Progenitor cell of endocrine pancreas (in vitro differentiated cells): ENCODE data around the gene NAA40. TPM values are rescaled to one million over a fixed set of nuclear protein-coding genes. Genes with fewer than 3 reads are reported as not detected.

Source experiments
- DNase-seq: peaks from one replicate; pipeline ENCODE4 v3.0.0; 2021; ENCODE audit warnings: low spot score; ENCODE audit not compliant: unreplicated experiment
- H3K27ac Mint-ChIP-seq: 2 replicates; pipeline ENCODE4 v1.8.0; 2021; ENCODE audit warnings: mild to moderate bottlenecking, moderate library complexity, mixed read lengths
- H3K27me3 Mint-ChIP-seq: 2 replicates; pipeline ENCODE4 v1.8.0; 2021; ENCODE audit warnings: mixed read lengths
- H3K36me3 Mint-ChIP-seq: 2 replicates; pipeline ENCODE4 v1.8.0; 2022; ENCODE audit warnings: mixed read lengths; ENCODE audit not compliant: insufficient read depth
- H3K4me1 Mint-ChIP-seq: 2 replicates; pipeline ENCODE4 v1.8.0; 2021; ENCODE audit warnings: low read depth, mixed read lengths
- H3K4me3 Mint-ChIP-seq: 2 replicates; pipeline ENCODE4 v1.8.0; 2021; ENCODE audit warnings: low read depth, mild to moderate bottlenecking, moderate library complexity, mixed read lengths
- H3K9me3 Mint-ChIP-seq: 2 replicates; pipeline ENCODE4 v1.8.0; 2021; ENCODE audit warnings: low read depth, mixed read lengths
- CTCF ChIP-seq: fragments of 200-600 bp; sonication (generic); IDR thresholded peaks from one replicate; pipeline ENCODE4 v1.5.0; 2021; ENCODE audit warnings: antibody characterized with exemption, mild to moderate bottlenecking; ENCODE audit not compliant: unreplicated experiment
- total RNA-seq: library from RNA; stranded (reverse); gene quantifications from 2 replicates; pipeline ENCODE4 v1.2.1, GENCODE V29; 2021

The NAA40 gene
- total RNA-seq, 1 donor from 2014 or later, result 60.6 TPM

DNA sequence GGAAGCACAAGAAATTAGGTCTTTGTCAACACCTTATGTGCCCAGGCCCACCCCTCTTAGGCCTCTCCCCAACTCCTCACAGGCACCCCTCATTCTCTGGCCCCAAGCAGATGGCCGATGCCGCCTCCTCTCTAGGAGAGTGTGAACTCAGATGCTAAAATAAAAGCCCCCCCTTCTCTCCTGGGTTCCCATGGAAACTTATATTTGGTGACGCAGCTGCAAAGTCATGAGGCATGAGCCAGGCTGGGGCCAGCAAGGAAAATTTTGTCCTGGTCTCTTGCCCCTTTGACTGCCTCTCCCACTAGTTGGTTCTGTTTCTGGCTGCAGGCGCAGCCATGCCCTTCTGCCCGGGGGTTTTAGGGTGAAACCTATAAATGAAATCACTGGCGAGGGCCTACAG, 33.6 kb upstream of the NAA40 start:
- TF ChIP-seq CTCF, result no peak

DNA sequence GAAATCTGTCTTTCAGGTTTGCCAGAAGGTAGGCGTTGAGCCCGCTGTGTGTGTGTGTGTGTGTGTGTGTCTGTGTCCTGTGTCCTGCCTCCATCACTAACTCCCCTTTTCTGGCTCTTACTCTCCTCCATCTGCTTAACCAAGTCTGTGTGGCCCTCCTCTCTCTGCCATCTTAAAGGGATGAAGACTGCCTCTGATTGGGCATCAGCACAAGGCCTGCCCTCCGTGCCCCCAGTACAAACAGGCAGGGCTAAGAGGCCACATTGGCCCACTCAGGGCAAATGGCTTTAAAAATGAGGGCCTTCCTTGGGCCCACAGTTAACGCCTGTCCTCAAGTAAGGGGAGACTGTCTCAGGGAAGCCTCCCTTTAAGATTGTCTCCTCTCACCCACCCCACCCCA, 32.7 kb upstream of the NAA40 start:
- Mint-ChIP-seq H3K4me1 (peaks cover 11% of the 10 kb centered on the region), H3K9me3 (no peaks in the 10 kb centered on the region), H3K27ac (no peak overlapping the region), H3K36me3 (peaks cover 8% of the 10 kb centered on the region), H3K27me3 (no peaks in the 10 kb centered on the region), H3K4me3 (no peak overlapping the region)
- no peak for TF ChIP-seq CTCF
- no peak for DNase-seq

More for the DNA sequence above, 33.6 kb upstream of the NAA40 start:
- no peak for DNase-seq
- H3K27me3 Mint-ChIP-seq, result no peaks in the 10 kb centered on the region
- H3K4me1 Mint-ChIP-seq, result peaks cover 9% of the 10 kb centered on the region
- H3K36me3 Mint-ChIP-seq, result peaks cover 13% of the 10 kb centered on the region
- no peaks in the 10 kb centered on the region for H3K9me3 Mint-ChIP-seq
- no peak overlapping the region for H3K4me3 Mint-ChIP-seq
- no peak overlapping the region for H3K27ac Mint-ChIP-seq

DNA sequence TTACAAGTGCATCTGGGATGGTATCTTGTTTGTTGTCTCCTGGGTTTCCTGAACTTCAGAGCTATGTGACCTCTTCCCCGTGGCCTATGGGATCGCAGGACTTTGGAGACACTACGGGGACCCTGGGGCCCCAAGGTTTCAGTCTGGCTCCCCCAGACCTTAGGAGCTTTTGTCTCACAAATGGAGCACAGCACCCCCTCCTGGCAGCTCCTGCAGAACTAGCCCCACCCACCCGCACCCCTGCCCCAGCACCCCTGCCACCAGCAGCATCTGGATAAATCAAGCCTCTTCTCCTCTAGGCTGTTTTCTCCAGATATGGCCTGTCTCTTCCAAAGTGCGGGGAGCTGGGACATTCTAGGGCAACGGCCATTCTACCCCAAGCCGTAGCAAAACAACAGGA, 32.2 kb upstream of the NAA40 start:
- no peaks in the 10 kb centered on the region for H3K27me3 Mint-ChIP-seq
- DNase-seq, result no peak
- H3K27ac Mint-ChIP-seq, result peak overlapping the region; percentile 56
- peaks cover 11% of the 10 kb centered on the region for H3K4me1 Mint-ChIP-seq
- TF ChIP-seq CTCF, result peak; percentile 28
- H3K9me3 Mint-ChIP-seq, result no peaks in the 10 kb centered on the region
- peaks cover 6% of the 10 kb centered on the region for H3K36me3 Mint-ChIP-seq
- H3K4me3 Mint-ChIP-seq, result no peak overlapping the region

- H3K36me3 Mint-ChIP-seq, result peaks cover 4% of the 10 kb centered on the region
- DNase-seq, result no peak
- no peaks in the 10 kb centered on the region for H3K27me3 Mint-ChIP-seq
- TF ChIP-seq CTCF, result no peak
- H3K4me1 Mint-ChIP-seq, result peaks cover 11% of the 10 kb centered on the region
- H3K9me3 Mint-ChIP-seq, result no peaks in the 10 kb centered on the region
- no peak overlapping the region for H3K4me3 Mint-ChIP-seq
- no peak overlapping the region for H3K27ac Mint-ChIP-seq
Observed at GRCh38 chr11:63907063-63907462, 31.7 kb upstream of the NAA40 start.

DNA sequence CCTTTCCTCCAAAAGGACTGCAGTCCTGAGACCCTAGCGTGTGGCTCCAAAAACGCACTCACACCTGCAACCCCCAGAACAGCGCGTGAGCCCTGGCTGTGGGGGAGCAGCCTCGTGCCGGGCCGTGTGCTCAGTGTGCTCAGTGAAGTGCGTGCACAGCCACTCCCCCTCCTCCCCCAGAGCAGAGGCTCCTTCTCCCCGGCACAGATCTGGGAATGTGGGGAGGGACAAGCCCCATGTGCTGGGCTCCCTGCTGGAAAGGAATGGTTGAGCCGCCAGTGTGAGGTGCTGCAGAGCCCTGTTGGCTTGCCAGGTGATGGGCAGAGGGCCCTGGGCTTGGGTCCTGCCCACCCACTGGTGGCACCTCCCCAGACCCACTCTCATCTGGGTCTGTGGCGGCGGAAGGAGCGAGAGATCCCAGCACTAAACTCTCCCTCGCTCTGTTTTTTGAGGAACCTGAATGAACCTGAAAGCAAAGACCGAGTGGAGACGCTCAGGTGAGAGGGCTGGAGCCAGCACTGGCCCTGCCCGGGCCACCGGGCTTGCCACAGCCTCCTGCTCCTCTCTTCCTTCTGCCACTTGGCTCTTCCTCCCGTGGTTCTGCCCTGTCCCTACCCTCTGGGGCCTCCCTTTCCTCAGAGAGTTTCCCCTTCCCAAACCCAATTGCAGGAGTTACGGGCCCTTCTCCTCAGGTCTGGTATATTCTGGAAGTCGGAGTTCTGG, 30.8 kb upstream of the NAA40 start:
- Mint-ChIP-seq H3K9me3 (no peaks in the 10 kb centered on the region), H3K4me1 (peaks cover 11% of the 10 kb centered on the region), H3K27ac (peak overlapping the region; percentile 49), H3K27me3 (no peaks in the 10 kb centered on the region), H3K36me3 (peaks cover 4% of the 10 kb centered on the region), H3K4me3 (no peak overlapping the region)
- TF ChIP-seq CTCF, result no peak
- no peak for DNase-seq
